Mesenteric fat pad (tissue), 1 donor: Measurements from ENCODE around the gene HOXB5. TPM values are rescaled to one million over a fixed set of nuclear protein-coding genes. Genes with fewer than 3 reads are reported as not detected.

Source experiments
- DNase-seq: peaks from one replicate; pipeline ENCODE4 v3.0.0-alpha.2; 2020; ENCODE audit warnings: low spot score
- long read RNA-seq: library from polyadenylated mRNA; unstranded; transcript quantifications from one replicate; pipeline ENCODE4 v2.0.0, GENCODE V29; 2020
- total RNA-seq: library from RNA; stranded (reverse); fragmentation: NEBNext Ultra II Directional; extraction: Animal tissue kit (Norgen Biotek cat#: 25700); gene quantifications from one replicate; pipeline ENCODE4 v1.2.1, GENCODE V29; 2021
- donor health status: DM: yes; HTN: yes; CAD: no.

Gene HOXB5
- 2.0 TPM for total RNA-seq
- long read RNA-seq, partial matches to known transcripts, result 0 of 4 reads
- long read RNA-seq, other reads (novel, unspliced or antisense), result 0 of 4 reads

DNA sequence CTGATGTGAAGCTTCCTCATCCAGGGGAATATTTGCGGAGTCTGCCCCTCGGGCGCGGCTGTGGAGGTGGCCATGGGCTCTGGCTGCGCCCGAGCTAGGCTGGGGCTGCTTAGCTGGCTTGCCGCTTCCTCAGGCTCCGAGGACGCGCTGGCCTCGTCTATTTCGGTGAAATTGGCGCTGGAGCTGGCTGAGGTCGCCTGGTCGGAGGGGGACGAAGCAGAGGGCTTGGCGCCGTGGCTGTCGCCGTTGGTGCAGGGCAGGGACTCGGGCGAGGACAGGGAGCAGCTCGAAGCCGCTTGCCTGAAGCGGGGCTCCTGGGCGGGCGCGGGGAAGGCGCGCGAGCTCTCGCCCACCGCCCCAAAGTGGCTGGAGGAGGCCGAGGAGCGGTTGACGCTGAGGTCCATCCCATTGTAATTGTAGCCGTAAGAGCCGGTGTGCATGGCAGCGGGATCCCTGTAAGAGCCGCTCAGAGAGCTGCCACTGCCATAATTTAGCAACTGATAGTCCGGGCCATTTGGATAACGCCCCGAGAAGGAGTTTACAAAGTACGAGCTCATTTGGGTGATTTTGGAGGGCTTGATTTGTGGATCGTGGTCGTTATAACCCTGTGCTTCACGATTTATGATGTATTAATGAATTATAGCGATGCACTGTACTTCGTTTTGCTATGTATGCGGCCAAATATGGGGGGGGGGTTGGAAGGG is at the start of gene HOXB5:
TSS of gene HOXB5 (minus strand) at position 654 of the 704 bp plus-strand sequence. CDS start at position 557, 97 bp downstream.
- DNase-seq, result no peak

DNA sequence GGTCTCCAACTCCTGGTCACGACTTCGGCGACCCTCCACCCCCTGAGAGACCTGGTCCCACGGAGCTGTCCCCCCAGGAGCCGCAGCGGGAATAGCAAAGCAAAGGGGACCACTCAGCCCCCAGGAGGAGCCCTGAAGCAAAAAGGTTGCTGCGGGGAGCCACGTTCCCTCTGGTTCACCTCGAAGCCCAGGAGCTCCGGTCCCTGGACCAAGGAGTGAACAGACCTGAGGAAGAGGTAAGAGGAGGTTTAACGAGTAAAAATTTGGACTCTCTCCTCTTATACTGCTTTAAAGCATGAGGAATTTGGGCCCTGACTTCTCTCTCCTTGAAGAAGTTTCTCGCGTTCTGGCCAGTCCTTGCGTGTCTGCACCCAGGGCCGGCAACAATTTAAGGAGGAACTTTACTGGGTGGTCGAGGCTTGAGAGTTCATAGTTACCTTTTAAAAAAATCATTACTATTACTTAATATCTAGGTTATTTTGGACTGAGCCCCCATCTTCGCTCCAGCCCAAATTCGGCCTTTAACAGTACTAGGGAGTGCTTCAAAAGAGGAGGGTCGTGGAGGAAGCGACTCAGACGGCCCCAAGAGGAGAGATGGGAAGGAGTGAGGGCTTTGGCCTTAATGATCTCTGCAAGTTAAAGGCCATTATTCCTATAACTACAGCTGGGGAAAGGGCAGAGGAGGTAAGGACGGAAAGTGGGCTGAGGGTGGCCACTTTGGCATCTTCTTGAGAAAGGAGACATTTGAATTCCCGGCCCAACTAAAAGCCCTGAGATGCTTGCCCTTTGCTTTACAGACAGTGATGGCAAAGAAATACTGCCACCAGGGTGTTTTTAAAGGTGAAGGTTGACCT is 49.5 kb upstream of the HOXB5 start:
- peak; percentile 12 for DNase-seq

DNA sequence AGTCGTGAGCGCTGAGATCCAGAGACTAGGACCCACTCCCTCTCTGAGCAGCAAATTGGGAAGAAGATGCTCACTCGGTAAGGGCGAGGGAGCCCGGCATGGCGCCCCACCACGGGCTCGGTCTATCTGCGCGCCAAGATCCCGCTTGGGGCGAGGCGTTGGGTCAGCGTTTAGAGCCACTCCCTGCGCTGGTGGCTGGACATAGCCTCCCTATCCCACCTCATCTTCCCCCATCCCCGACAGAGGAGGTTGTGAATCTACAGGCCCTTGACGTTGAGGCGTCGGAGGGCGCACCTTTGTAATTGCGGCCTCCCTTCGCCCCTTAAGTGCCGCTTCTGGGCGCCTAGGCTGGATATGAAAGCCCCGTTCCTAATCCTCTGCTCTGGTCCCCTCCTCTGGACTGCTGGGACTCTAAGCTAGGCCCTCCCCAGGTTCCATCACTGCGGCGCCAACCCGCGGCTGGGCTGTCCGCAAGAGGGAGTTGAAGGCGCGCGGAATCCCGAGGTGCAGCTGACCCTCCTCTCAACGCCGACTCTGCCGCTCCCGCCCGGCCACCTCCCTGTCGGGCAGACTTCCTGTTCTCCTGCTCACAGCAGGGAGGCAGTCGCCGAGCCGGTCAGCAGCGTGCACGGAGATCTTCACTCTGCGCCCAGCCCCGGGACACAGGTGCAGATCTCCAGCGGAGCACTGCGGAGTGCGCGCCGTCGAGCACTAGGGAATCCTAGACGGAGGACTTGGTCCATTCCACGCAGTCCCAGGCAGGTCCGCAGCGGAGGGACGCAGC is 48.7 kb upstream of the HOXB5 start:
- peak; percentile 89 for DNase-seq

DNA sequence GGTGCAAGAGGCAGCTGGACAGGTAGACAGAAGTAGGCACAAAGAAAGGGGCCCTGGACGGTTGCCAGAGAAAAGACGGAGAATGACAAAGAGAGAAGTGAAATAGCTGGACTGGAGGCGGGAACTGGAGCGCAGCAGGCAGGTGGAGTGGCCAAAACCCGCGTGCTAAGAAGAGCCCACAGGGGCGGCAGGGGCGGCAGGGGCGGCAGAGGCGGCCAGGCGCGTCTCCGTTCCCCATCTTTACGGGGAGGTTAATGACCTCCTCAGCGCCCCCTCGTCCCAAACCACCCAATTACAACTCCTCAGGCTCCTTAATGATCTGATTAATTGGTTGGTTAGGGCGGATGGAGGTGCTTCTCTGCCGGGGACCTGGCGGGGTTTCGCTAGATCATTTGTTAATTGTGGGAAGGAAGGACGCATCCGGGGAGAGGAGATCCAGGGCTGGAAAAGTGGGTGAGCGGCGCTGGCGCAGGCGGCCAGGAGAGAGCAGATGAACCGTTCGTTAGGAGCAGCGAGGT is 48.0 kb upstream of the HOXB5 start:
- DNase-seq, result peak; percentile 76

DNA sequence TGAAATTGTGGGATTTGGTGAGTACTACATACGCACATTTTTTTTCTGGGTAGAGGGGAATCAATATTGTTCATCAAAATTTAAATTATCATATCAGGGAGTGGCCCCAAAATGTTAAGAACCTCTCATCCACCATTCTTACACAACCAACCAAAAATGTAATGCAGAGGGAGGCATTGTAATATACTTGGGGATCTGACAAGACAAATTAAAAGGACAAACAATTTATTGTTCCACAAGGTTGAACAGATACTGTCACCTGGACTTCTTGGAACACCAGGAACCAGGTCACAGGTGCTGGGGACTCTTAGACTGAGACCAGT is 47.2 kb upstream of the HOXB5 start:
- DNase-seq, result no peak

DNA sequence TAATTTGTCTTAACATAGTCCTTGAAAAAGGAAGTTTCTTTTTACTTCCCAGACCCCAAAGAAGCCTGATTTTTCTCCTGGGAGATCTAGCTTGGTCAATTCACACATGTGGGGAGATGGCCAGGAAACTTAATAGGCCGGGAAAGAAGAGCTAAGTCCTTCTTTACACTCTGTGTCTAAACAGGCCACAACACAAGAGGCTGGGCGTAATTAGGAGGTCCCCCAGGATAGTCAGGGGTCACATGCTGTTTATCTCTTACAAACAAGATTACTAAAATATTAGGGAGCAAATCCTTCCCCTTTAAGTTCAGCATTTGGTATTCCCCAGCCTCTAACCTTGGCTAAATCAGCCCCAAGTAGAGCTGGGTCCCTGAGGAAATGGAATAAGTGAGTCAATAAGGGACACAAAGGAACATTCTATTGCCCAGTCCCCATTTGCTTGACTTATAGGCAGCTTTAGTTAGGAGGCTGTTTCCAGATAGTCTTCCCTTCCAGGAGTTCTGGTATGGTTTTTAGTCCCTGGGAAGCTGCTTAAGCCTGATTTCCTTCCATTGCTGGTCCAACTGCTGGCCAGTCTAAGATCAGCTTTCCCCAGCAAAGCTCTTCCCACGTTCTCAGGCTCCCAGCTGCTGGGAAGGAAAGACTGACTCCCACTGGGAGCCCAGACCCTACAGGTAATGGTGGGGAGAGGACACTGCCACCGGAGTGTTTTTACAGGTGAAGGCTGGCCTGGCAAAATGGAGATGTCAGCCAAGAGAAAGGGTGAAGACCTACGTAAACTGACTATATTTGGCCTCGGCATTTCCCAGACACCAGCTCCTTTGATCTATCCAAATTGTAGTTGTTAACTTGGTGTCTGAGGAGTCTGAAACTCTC is 46.6 kb upstream of the HOXB5 start:
- no peak for DNase-seq

DNA sequence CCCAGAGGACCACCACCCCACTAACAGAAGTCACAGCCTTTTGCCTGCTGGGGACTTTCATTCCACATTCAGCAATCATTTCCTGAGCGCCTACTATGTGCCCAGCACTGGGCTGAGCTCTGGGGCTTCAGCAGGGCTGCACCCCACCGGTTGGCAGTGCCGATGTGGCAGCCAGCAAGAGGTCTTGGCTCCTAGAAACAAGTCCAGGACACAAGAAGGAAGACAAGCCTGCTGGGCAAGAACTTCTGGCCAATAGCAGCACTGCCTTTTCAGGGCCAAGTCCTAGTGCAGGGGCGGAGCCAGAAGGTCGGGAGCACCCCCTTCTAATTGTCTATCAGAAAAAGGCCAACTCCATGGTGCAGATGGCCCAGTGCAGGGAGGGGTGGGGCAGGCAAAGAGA is 45.6 kb upstream of the HOXB5 start:
- no peak for DNase-seq

DNA sequence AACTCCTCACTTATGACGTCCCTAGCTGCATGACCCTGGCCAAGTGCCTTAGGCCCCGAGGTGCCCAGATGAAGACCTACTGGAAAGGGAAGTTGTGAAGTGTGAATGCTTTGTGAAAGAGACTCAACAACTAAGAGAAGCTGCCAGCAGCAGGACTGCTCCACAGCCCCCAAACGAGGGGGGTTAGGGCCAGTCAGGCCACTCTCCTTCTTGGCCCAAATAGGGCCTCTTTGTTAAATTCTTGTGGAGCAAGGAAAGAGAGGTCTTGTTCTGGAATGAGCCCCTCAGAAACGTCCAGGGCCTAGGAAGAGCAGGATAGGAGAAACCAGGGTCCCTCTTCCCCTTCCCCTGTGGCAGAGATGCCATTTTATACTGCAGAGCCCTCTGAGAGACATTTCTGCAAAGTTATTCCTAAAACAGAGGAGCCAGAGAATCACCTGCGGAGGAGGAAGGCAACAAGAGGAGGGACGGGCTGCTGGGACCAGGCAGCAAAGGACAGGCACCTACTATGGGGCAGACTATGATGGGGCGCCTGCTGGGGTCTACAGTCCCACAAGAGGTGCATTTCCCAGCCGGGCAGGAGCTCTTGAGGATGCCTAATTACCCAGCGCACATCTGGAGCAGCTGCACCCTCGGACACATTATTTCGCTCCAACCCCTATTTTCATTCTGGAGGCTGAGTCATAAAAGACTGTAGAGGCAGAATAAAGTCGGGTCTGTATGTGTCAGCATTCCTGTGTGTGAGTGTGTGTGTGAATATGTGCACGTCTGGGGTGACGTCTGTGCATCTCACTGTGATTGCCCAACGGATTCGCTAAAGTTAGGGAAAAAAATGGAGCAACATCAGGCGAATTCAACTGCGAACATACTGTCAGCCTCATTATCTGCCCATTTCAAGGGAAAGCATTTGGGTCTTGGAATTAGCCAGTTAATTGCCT is 44.0 kb upstream of the HOXB5 start:
- DNase-seq, result no peak

DNA sequence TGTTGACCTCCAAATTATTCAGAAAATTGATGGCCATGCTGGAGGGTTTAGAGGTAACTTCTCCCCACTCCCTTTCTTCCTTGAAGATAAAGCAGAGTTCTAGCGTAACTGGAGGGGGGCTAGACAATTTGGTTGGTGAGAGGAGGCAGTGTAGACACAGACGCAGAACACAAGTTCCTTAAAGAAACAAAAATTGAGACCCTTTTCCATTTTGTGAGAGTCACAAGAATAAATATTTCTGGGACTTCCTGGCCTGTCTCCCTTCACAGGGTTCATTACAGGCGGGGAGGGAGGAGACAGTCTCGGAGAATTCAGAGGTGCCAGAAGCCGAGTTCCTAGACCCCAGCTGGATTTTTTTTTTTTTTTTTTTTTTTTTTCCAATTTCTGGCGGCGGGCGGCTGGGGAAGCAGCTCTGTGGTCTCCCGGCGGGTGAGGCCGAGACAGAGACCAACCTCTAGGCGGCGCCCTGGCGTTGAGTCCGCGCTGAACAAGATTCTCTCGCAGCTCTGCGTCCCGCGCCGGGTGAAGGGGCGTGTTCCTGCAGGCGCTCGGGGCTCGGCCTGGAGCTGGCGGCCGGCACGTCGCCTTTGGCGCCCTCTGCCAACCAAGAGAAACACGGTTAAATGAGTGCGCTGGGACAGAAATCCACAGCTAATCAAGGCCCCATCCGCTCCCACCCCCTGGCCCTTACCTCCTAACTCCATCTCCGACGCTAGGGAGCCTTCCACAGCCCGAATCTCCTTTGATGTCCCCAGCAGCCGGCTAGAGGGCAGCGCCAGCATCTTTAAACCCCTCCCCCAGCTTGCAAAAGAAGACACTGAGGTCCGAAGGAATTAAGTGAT is 42.8 kb upstream of the HOXB5 start:
- DNase-seq, result no peak

DNA sequence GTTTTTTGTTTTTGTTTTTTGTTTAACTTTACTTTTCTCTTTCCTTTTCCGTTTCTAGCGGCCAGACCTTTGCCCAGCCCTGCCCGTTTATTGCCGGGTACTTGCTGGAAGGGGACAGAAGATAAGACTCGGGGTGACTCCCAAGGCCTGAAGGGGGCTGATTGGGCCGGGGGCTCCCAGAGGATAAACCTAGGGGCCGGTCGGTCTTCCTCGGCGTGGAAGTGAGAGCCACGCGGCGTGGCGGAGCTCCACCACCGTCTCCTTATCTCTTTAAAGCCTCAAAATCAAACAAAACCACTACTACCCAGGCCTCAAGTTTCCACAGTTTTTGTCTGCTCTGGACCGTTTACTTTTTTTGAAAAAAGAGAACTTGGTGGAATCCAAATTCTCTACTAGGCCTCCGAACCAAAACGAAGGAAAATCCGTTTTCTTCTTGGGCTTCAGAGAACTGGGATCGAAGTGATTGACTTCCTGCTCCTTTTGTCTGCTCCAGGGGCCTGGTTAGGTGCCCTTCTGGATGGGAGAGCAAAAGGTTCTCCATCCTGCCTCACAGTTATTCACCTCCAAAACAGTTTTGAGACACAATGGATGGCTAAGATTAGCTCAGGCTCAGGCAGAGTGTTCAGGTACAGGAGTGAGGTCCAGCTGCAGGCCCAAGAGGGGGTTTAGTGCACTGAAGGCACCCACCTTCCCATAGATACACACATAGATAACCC is 41.1 kb upstream of the HOXB5 start:
- no peak for DNase-seq

DNA sequence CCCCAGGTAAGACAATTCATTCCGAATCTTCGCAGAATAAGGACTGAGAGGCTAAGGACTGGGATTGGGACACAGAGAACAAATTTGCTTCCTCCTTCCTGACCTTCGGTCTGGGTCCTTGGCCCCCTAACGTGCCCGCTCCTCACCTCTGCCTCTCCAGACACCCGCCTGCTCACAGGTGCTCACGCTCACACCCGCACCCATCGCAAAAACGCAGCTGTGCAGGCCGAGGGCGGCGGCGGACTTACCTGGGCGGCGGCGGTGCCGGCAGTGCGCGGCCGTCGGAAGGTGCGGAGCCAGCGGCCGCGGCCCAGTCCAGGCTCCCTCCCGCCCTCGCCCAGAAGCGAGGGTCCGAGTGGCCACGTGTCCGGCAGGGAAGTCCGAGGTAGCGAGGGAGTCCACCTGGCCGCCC is 39.7 kb upstream of the HOXB5 start:
- no peak for DNase-seq

DNA sequence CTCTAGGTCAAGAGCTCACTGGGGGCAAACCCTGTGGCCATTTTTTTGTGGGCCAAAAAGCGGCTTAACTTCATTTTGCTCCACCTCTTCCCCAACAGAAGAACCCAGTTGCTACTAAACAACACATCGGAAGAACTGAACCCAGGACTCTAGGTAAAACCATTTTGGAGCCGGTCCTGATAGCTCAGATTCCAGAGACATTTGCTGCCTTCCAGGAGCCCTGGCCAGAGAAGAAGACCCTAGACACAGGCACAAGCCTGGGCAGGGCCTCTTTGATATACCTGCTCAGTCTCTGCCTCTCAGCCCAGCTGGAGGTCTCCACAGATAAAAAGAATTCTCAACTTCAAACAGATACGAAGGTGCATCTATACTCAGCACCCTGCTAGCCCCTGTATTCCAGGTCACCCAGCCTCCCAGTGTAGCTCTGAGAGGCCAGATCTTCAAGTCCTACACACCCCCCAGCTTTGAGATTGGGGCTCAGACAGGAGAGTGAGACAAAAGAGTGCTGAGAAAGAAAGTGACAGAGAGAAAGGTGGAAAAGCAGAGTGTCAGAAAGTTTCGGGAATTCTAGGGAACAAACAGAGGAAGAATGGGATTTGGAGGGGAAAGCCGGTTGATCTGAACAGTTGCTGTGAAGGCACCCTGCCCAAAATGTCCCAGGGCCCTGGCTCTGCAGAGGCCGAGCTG is 39.1 kb upstream of the HOXB5 start:
- no peak for DNase-seq

DNA sequence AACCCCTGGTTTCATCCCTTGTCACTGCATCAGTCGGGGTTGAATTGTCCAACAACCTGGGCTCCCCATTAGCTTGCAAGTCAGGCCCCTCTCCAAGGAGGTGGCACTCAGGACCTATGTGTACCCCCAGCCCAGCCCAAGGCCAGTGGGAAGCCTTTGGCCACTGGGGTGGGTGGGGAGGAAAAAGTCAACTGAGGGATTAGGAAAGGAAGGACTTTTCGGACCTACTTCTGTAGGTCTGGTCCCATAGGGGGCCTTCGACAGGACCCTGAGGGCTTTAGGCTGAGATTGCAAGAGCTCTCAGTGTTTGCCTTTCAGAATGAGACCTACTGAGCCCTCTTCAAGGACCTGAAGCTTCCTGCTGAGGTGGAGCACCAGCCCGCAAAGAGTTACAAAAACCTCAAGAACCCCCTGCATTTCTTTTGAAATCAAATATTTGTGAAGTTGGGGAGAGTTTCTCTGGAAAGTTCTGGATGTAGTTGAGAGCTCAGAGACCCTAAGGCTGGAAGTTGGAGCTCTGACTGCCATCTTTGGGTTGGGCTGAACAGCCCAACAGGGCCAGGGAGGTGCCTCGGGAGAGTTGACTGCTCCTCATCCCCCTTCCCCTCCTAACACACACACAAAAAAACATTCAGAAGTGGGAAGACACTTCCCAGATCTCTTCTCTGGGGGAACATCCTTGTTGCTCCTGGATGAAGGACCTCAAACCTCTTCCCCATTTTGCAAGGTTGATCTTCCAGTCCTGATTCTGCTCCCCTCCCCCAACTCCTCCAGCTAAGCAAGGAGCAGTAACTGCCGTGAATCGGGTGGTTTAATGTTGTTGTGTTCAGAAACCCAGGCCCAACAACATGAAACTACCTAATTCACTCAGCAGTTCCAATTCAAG is 38.4 kb upstream of the HOXB5 start:
- DNase-seq, result no peak

DNA sequence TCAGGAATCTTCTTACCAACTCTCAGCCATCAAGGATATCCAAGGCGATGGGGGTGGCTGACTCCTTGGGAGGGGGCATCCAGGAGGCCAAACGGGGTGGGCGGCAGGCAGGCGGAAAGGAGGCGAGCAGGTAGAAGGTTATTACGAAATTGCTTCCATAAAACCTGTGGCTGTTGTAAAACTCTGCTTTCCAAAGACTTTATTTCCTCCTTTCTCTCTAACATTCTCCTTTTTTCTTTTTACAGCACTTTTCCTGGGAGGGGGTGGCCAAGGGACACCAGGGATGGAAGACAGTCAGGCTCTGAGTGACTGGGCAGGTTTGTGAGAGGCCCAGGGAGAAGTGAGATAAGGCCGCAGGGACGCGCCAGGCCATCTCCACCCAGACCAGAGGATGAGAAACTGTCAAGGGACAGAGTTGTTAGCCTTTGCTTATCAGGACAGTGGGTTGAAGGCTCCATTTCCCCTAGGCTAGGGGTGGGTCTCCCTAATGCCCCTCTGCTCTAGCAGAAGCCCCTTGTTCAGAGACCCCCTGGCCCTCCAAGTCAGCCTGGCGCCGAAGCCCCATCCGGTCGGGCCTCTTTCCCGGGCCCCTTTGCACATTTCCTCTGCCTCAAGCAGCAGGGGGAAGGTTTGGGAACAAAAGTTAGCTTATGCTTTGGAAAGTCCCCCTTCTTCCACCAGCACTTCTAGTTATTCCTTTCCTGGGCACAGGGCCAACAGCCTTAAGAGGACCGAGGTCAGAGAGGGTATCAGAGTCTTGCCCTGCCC is 37.5 kb upstream of the HOXB5 start:
- DNase-seq, result no peak
